H1 (cell line): ENCODE results near the gene RAB3GAP1. TPM values are rescaled to one million over a fixed set of nuclear protein-coding genes. Genes with fewer than 3 reads are reported as not detected.

Experiments
- CTCF ChIA-PET: fragments of 300-600 bp; sonication (Branson Sonifier 250); formaldehyde crosslinking; loops from one replicate; lab custom pipeline; 2021; ENCODE audit not compliant: partially characterized antibody; lab: Charles Lee
- POLR2A ChIA-PET: fragments of 300-600 bp; sonication (Branson Sonifier 250); formaldehyde crosslinking; loops from one replicate; lab custom pipeline; 2021; ENCODE audit warnings: inconsistent platforms; ENCODE audit not compliant: partially characterized antibody; lab: Charles Lee
- DNase-seq, 2 experiments: peaks; one replicate each; pipeline versions ENCODE4 v3.0.0 to v3.0.0-alpha.2; 2010 to 2022; ENCODE audit warnings: low spot score in 2 of 2, low read depth in 1 of 2, mixed read lengths in 1 of 2
- FAIRE-seq: peaks from 2 replicates; lab custom pipeline; 2011; peaks lifted over from hg19 to GRCh38; lab: Jason Lieb, UNC
- H2AFZ ChIP-seq: 2 replicates; pipeline ENCODE4 v1.8.1; 2012; ENCODE audit warnings: low read length, inconsistent platforms
- H2AK5ac ChIP-seq: 2 replicates; pipeline ENCODE4 v1.6.1; 2013; ENCODE audit warnings: low read depth, low read length
- H2BK120ac ChIP-seq: replicated peaks from 2 replicates; pipeline ENCODE3; 2013; ENCODE audit warnings: low read depth, low read length, inconsistent platforms
- H2BK12ac ChIP-seq: 2 replicates; pipeline ENCODE4 v1.6.1; 2013; ENCODE audit warnings: low read depth, low read length
- H2BK15ac ChIP-seq: 2 replicates; pipeline ENCODE4 v1.6.1; 2013; ENCODE audit warnings: low read length
- H2BK20ac ChIP-seq: 2 replicates; pipeline ENCODE4 v1.6.1; 2013; ENCODE audit warnings: low read length
- H2BK5ac ChIP-seq: 2 replicates; pipeline ENCODE4 v1.6.1; 2013; ENCODE audit warnings: low read depth, low read length
- H3K14ac ChIP-seq: 2 replicates; pipeline ENCODE4 v1.6.1; 2013; ENCODE audit warnings: inconsistent platforms; ENCODE audit not compliant: insufficient read length
- H3K18ac ChIP-seq: 2 replicates; pipeline ENCODE4 v1.6.1; 2013; ENCODE audit warnings: low read length; ENCODE audit errors: extremely low read depth
- H3K23ac ChIP-seq: 2 replicates; pipeline ENCODE4 v1.6.1; 2013; ENCODE audit warnings: inconsistent platforms; ENCODE audit not compliant: insufficient read length
- H3K23me2 ChIP-seq: 2 replicates; pipeline ENCODE4 v1.6.1; 2013; ENCODE audit warnings: low read depth, low read length
- H3K27ac ChIP-seq: 2 replicates; pipeline ENCODE4 v1.6.1; 2011; ENCODE audit warnings: low read depth, low read length, inconsistent platforms
- H3K27me3 ChIP-seq, 4 experiments: replicated peaks in 1 of 4; 1 replicate in 1 of 4; 2 replicates in 3 of 4; pipeline versions ENCODE4 v1.6.1 to v1.8.1; 2011 to 2013; ENCODE audit warnings: low read length in 3 of 4, mild to moderate bottlenecking in 3 of 4, inconsistent platforms in 2 of 4, mixed read lengths in 2 of 4, moderate library complexity in 1 of 4; ENCODE audit not compliant: control insufficient read depth in 3 of 4, insufficient read depth in 3 of 4; ENCODE audit errors: extremely low read depth in 1 of 4
- H3K36me3 ChIP-seq, 4 experiments: 2 replicates each; pipeline versions ENCODE4 v1.6.1 to v1.8.1; 2011 to 2013; ENCODE audit warnings: mild to moderate bottlenecking in 4 of 4, low read length in 3 of 4, moderate library complexity in 2 of 4, control low read depth in 1 of 4, inconsistent platforms in 1 of 4; ENCODE audit not compliant: insufficient read depth in 4 of 4, control insufficient read depth in 2 of 4
- H3K4ac ChIP-seq: replicated peaks from 2 replicates; pipeline ENCODE3; 2013; ENCODE audit warnings: low read length, low read depth, mixed read lengths, inconsistent platforms; ENCODE audit not compliant: insufficient read length
- H3K4me1 ChIP-seq, 4 experiments: replicated peaks in 1 of 4; 1 replicate in 1 of 4; 2 replicates in 3 of 4; pipeline versions ENCODE4 v1.6.1 to v1.8.1; 2011 to 2013; ENCODE audit warnings: low read length in 3 of 4, inconsistent platforms in 2 of 4, mixed read lengths in 1 of 4; ENCODE audit not compliant: insufficient read depth in 4 of 4, control insufficient read depth in 3 of 4
- H3K4me2 ChIP-seq, 2 experiments: 2 replicates each; pipeline versions ENCODE4 v1.6.1 to v1.8.1; 2011 to 2013; ENCODE audit warnings: low read depth in 2 of 2, low read length in 2 of 2, control low read depth in 1 of 2, inconsistent platforms in 1 of 2, mild to moderate bottlenecking in 1 of 2; ENCODE audit not compliant: insufficient read depth in 1 of 2
- H3K4me3 ChIP-seq, 4 experiments: fragments of 200-600, 300-600 bp in 1 of 4; sonication (generic), shearing (Covaris generic), sonication (Bioruptor Twin) in 1 of 4; 2 replicates each; pipeline versions ENCODE4 v1.5.1 to v1.8.1; 2011 to 2016; ENCODE audit warnings: low read length in 4 of 4, low read depth in 3 of 4, control low read depth in 2 of 4, inconsistent platforms in 2 of 4, mild to moderate bottlenecking in 2 of 4, mixed read lengths in 1 of 4, moderate library complexity in 1 of 4; ENCODE audit not compliant: insufficient read depth in 2 of 4; ENCODE audit errors: extremely low read depth in 1 of 4
- H3K56ac ChIP-seq: replicated peaks from 2 replicates; pipeline ENCODE3; 2013; ENCODE audit warnings: low read depth, mild to moderate bottlenecking, mixed read lengths, low read length, inconsistent platforms; ENCODE audit not compliant: insufficient read length
- H3K79me1 ChIP-seq: 2 replicates; pipeline ENCODE4 v1.6.1; 2013; ENCODE audit warnings: low read depth, low read length, control low read depth
- H3K79me2 ChIP-seq, 2 experiments: 2 replicates each; pipeline versions ENCODE4 v1.6.1 to v1.8.1; 2012 to 2013; ENCODE audit warnings: low read length in 2 of 2, mild to moderate bottlenecking in 2 of 2, inconsistent platforms in 1 of 2; ENCODE audit not compliant: insufficient read depth in 2 of 2, control insufficient read depth in 1 of 2
- H3K9ac ChIP-seq, 4 experiments: replicated peaks in 1 of 4; 1 replicate in 1 of 4; 2 replicates in 3 of 4; pipeline versions ENCODE4 v1.6.1 to v1.8.1; 2011 to 2013; ENCODE audit warnings: low read depth in 3 of 4, low read length in 3 of 4, control low read depth in 2 of 4, mild to moderate bottlenecking in 2 of 4, moderate library complexity in 2 of 4, inconsistent platforms in 1 of 4; ENCODE audit errors: extremely low read depth in 1 of 4
- H3K9me3 ChIP-seq, 2 experiments: 2 replicates each; pipeline versions ENCODE4 v1.6.1 to v1.8.1; 2012 to 2013; ENCODE audit warnings: mild to moderate bottlenecking in 2 of 2, moderate library complexity in 2 of 2, control low read depth in 1 of 2, inconsistent platforms in 1 of 2, low read depth in 1 of 2, low read length in 1 of 2, mixed read lengths in 1 of 2; ENCODE audit not compliant: insufficient read depth in 2 of 2
- H4K20me1 ChIP-seq, 2 experiments: replicated peaks in 1 of 2; 2 replicates each; pipeline versions ENCODE3 to v1.8.1; 2011 to 2013; ENCODE audit warnings: inconsistent platforms in 2 of 2, low read length in 2 of 2, mild to moderate bottlenecking in 1 of 2; ENCODE audit not compliant: insufficient read depth in 2 of 2, control insufficient read depth in 1 of 2
- H4K5ac ChIP-seq: 2 replicates; pipeline ENCODE4 v1.6.1; 2013; ENCODE audit warnings: low read length, low read depth, mixed read lengths, inconsistent platforms; ENCODE audit not compliant: insufficient read length
- H4K8ac ChIP-seq: 2 replicates; pipeline ENCODE4 v1.8.0; 2013; ENCODE audit warnings: mild to moderate bottlenecking, moderate library complexity, low read length, inconsistent platforms; ENCODE audit not compliant: insufficient read depth; ENCODE audit errors: extremely low read depth
- H4K91ac ChIP-seq: replicated peaks from 2 replicates; pipeline ENCODE3; 2013; ENCODE audit warnings: low read length, mixed read lengths, inconsistent platforms; ENCODE audit not compliant: insufficient read length
- BACH1 ChIP-seq: IDR thresholded peaks from 2 replicates; pipeline ENCODE4 v1.6.1; 2012; ENCODE audit warnings: low read length, improper control_type of control experiment
- CHD1 ChIP-seq: IDR thresholded peaks from 2 replicates; pipeline ENCODE4 v1.6.1; 2012; ENCODE audit warnings: low read depth, low read length, improper control_type of control experiment
- EZH2 ChIP-seq: fragments of 200-600 bp; sonication (generic); IDR thresholded peaks from 2 replicates; pipeline ENCODE4 v1.7.1; 2012; ENCODE audit warnings: low read depth, mild to moderate bottlenecking, moderate library complexity, low read length, inconsistent platforms; ENCODE audit not compliant: severe bottlenecking
- RNF2 ChIP-seq: fragments of 200-900, 300-1000 bp; sonication (generic); IDR thresholded peaks from 2 replicates; pipeline ENCODE4 v1.7.1; 2016; ENCODE audit warnings: borderline replicate concordance, low read depth, mild to moderate bottlenecking, antibody characterized with exemption, low read length; ENCODE audit not compliant: poor library complexity, severe bottlenecking; ENCODE audit errors: missing control alignments
- SIN3A ChIP-seq, 2 experiments: IDR thresholded peaks in 1 of 2; conservative IDR thresholded peaks in 1 of 2; 2 replicates each; pipeline ENCODE4 v1.6.1; 2011 to 2012; ENCODE audit warnings: low read length in 2 of 2, improper control_type of control experiment in 1 of 2, low read depth in 1 of 2, mild to moderate bottlenecking in 1 of 2
- SIRT6 ChIP-seq: IDR thresholded peaks from one replicate; pipeline ENCODE4 v1.7.1; 2012; ENCODE audit warnings: low read length, inconsistent platforms
- SIX5 ChIP-seq: IDR thresholded peaks from 2 replicates; pipeline ENCODE4 v1.6.1; 2011; ENCODE audit warnings: mild to moderate bottlenecking, low read depth, low read length
- SRF ChIP-seq: IDR thresholded peaks from 2 replicates; pipeline ENCODE4 v1.6.1; 2011; ENCODE audit warnings: mild to moderate bottlenecking, low read depth, low read length, moderate library complexity
- SUZ12 ChIP-seq: fragments of 200-600 bp; sonication (generic); IDR thresholded peaks from 2 replicates; pipeline ENCODE4 v1.6.1; 2012; ENCODE audit warnings: mild to moderate bottlenecking, inconsistent platforms, low read length, moderate library complexity, mixed read lengths
- TEAD4 ChIP-seq: IDR thresholded peaks from 2 replicates; pipeline ENCODE4 v1.6.1; 2012; ENCODE audit warnings: low read depth, low read length, inconsistent platforms, mixed read lengths
- USF2 ChIP-seq: IDR thresholded peaks from 2 replicates; pipeline ENCODE4 v1.6.1; 2011; ENCODE audit warnings: low read length, improper control_type of control experiment
- WGBS, 2 experiments: shearing (Covaris generic) in 1 of 2; methylation state at CpG; one replicate each; pipeline versions ENCODE4 v1.1.6 to v1.1.7; 2013 to 2015; ENCODE audit warnings: low lambda C conversion rate in 2 of 2, mixed read lengths in 2 of 2, inconsistent platforms in 1 of 2, low coverage in 1 of 2, missing lambda C conversion rate in 1 of 2; ENCODE audit not compliant: insufficient replicate concordance in 2 of 2, insufficient coverage in 1 of 2, insufficient read length in 1 of 2; ENCODE audit errors: extremely low coverage in 1 of 2, missing lambda C conversion rate in 1 of 2; 5-methylcytosine and 5-hydroxymethylcytosine counted together
- polyA plus RNA-seq, 7 experiments: library from polyadenylated mRNA; depleted of rRNA in 3 of 7; stranded (reverse) in 5 of 7; unstranded in 2 of 7; fragments of >200 nt in 5 of 7; fragments of 200-250 nt in 2 of 7; gene quantifications; 1 replicate in 5 of 7; 2 replicates in 1 of 7; 4 replicates in 1 of 7; pipeline versions ENCODE4 v1.2.1 to v1.2.3, GENCODE V29; 2011 to 2013; ENCODE audit warnings: missing spikeins in 2 of 7, mixed read lengths in 2 of 7
- total RNA-seq: library from RNA; stranded (reverse); fragmentation: NEBNext Ultra II Directional; extraction: Animal tissue kit (Norgen Biotek cat#: 25700); gene quantifications from 2 replicates; pipeline ENCODE4 v1.2.1, GENCODE V29; 2021

Gene RAB3GAP1
- total and polyA plus RNA-seq, 2 of the 8 experiments (the other 6 are each of a cell fraction or from before 2014, with no cell fraction given): 9.8 to 28.6 TPM

GRCh38 chr2:135124924-135125886, 73.1 kb downstream of the RAB3GAP1 start:
- Histone ChIP-seq H3K56ac (no peak overlapping the region), H3K79me2 (no peaks in the 10 kb centered on the region), H3K4me3 (no peak overlapping the region), H3K9me3 (no peaks in the 10 kb centered on the region), H2BK120ac (no peak overlapping the region), H3K23me2 (no peaks in the 10 kb centered on the region), H4K5ac (no peak overlapping the region), H4K91ac (no peak overlapping the region), H2AFZ (no peak overlapping the region), H2BK5ac (no peak overlapping the region), H2BK15ac (no peak overlapping the region), H4K8ac (no peak overlapping the region), H3K27ac (no peak overlapping the region), H3K4ac (no peak overlapping the region), H3K4me1 (no peaks in the 10 kb centered on the region), H3K36me3 (peaks cover 0 to 32% (median 2%) of the 10 kb centered on the region in 4 experiments; a peak in 3 of 8 replicates), H2BK20ac (no peak overlapping the region), H3K9ac (no peak overlapping the region), H4K20me1 (no peaks in the 10 kb centered on the region), H3K4me2 (no peak overlapping the region), H3K18ac (no peak overlapping the region), H2AK5ac (no peak overlapping the region), H3K23ac (no peak overlapping the region), H3K79me1 (no peaks in the 10 kb centered on the region), H3K27me3 (no peaks in the 10 kb centered on the region), H2BK12ac (no peak overlapping the region), H3K14ac (no peak overlapping the region)
- DNase-seq: no peak
- ChIA-PET CTCF (no interaction called here), POLR2A (no interaction called here)
- no peak for FAIRE-seq
- WGBS, 2 experiments: 75% methylated on average over 1 of the region's 1 CpG; no CpG with 5 or more reads in 1 of the 2 experiments
- TF ChIP-seq TEAD4 (no peak), SIN3A (conservative IDR thresholded peaks at IDR 0.05 in 1 of 2, IDR thresholded peaks at IDR 0.05 in 1 of 2; ENCODE audit: low read depth in 1 of 2, low read length in 2 of 2) (no peak), SIRT6 (no peak), SIX5 (no peak), SUZ12 (no peak), CHD1 (no peak), USF2 (no peak), EZH2 (no peak), RNF2 (no peak), SRF (no peak), BACH1 (no peak)
